Subcutaneous adipose tissue (tissue), 4 donors: ENCODE data around the gene NCAPH2. TPM values are rescaled to one million over a fixed set of nuclear protein-coding genes. Genes with fewer than 3 reads are reported as not detected.

Source experiments
- CTCF ChIP-seq: fragments of 450-650 bp; IDR thresholded peaks from one replicate; pipeline ENCODE4 v1.5.1; 2016; ENCODE audit warnings: low read depth, mild to moderate bottlenecking, control low read depth, antibody characterized with exemption, moderate library complexity
- total RNA-seq, 4 donors: library from RNA; depleted of rRNA; stranded (reverse); fragments of >200 nt; gene quantifications; one replicate each; pipeline ENCODE4 v1.1.0, GENCODE V29; 2016

Gene NCAPH2
- total RNA-seq, 4 donors from 2014 or later: 15.3 to 55.6 (median 27.8) TPM

DNA sequence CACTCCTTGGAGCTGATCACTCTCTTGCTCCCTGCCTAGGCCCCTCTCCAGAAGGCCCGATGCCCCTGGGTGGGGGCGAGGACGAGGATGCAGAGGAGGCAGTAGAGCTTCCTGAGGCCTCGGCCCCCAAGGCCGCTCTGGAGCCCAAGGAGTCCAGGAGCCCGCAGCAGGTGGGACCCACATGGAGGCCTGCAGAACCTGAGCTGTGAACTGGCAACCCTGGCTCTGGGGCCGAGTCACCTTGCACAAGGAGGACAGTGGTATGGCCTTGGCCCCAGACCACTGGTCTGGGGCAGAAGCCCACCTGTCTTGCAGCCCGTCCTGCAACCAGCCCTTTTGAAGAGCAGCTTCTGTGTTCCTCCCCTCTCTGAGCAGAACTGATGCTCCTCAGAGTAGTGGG lies 11.1 kb downstream of the NCAPH2 start:
- no peak for TF ChIP-seq CTCF

DNA sequence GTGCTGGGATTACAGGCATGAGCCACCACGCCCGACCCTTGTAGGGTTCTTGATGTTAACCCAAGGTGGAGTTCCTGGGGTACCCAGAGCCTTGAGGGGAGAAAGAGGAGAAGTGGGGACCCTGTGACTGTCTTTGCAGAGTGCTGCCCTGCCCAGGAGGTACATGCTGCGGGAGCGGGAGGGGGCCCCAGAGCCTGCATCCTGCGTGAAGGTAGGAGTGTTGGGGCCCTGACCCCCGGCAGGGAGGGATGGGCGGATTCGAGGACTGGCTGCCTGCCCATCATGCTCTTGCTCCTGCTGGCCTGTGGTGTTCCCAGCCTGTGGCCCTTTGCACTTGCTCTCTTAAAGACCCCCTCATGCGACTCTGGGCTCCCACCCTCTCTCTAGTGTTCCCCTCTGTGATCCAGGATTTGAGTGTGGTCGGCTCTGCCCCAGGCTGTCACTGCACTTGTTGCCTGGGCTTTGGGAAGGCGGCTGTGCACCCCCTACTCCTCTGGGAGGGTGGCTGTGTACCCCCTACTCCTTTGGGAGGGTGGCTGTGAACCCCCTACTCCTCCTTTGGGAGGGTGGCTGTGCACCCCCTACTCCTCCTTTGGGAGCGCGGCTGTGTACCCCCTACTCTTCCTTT lies 12.9 kb downstream of the NCAPH2 start:
- TF ChIP-seq CTCF: no peak

DNA sequence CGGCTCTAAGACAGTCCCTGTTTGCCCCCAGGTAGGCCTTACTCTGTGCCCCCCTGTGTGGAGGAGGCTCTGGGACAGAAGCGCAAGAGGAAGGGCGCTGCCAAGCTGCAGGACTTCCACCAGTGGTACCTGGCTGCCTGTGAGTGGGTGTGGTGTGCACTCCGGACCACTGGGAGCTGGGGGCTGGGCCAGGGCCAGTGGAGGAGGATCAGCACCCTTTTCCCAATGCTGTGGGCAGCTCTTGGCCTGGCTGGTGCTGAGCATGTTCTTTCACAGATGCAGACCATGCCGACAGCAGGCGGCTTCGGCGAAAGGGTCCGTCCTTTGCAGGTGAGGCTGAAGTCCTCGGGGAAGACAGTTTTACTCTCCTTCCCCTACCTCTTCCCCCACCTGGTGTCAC lies 13.7 kb downstream of the NCAPH2 start:
- TF ChIP-seq CTCF: no peak

GRCh38 chr22:50522208-50522805 lies 14.3 kb downstream of the NCAPH2 start:
- no peak for TF ChIP-seq CTCF

GRCh38 chr22:50522806-50523438 lies 14.9 kb downstream of the NCAPH2 start:
- TF ChIP-seq CTCF: no peak

GRCh38 chr22:50523458-50523805 lies 15.4 kb downstream of the NCAPH2 start:
- TF ChIP-seq CTCF: no peak

- no peak for TF ChIP-seq CTCF
Observed at GRCh38 chr22:50523806-50524675, 16.0 kb downstream of the NCAPH2 start.
